LNCAP (cell line): Measurements from ENCODE around the gene TTC39B.

Experiments used
- CTCF ChIP-seq: fragments of 450-650 bp; IDR thresholded peaks from 2 replicates; pipeline ENCODE4 v1.5.1; 2017; ENCODE audit warnings: mild to moderate bottlenecking

TTC39B gene

GRCh38 chr9:15299374-15299939 is 7.6 kb downstream of the TTC39B start:
- TF ChIP-seq CTCF, result no peak

GRCh38 chr9:15298362-15298761 is 8.7 kb downstream of the TTC39B start:
- TF ChIP-seq CTCF, result no peak

- TF ChIP-seq CTCF, result no peak
Measured at GRCh38 chr9:15295761-15296405, 11.1 kb downstream of the TTC39B start.

GRCh38 chr9:15294604-15295003 is 12.4 kb downstream of the TTC39B start:
- TF ChIP-seq CTCF, result no peak

GRCh38 chr9:15293804-15294316 is 13.2 kb downstream of the TTC39B start:
- TF ChIP-seq CTCF, result no peak

GRCh38 chr9:15293084-15293483 is 13.9 kb downstream of the TTC39B start:
- TF ChIP-seq CTCF, result no peak

- TF ChIP-seq CTCF, result no peak
Measured at GRCh38 chr9:15289603-15290002, 17.4 kb downstream of the TTC39B start.
